Measurements from ENCODE around the gene FAAH.

The FAAH gene

DNA sequence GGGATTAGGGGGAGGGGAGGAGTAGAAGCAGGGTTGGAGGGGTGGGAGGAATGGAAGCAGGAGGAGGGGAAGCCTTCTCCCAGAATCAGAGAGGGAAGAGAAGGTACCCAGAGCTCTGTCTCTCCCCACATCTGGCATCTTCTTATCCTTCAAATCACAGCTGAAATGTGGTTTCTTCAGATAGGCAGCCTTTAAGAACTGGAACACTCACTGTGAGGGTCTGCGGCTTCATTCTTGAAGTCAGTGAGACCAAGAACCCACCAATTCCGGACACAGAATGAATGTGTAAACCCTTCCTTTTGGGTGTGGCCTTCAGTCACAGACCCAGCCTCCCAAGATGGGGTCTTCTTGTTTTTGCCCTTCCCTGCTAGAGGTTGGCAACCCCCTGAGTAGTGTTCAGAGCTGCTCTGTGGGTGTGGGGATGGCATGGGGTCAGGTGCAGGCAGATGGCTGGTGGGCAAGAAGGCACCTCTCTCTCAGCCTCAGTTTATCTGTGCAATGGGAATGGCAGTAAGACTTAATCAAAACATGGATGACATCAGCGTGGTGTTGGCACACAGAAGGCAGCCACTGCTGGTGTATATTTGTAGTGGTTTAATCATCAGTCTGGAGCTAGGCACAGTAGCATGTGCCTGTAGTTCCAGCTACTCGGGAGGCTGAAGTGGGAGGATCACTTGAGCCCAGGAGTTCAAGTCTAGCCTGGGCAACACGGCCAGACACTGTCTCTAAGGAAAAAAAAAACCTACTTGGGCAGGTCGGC, 7.2 kb downstream of the FAAH start:
- no peak for DNase-seq (ENCODE audit: low read depth)

DNA sequence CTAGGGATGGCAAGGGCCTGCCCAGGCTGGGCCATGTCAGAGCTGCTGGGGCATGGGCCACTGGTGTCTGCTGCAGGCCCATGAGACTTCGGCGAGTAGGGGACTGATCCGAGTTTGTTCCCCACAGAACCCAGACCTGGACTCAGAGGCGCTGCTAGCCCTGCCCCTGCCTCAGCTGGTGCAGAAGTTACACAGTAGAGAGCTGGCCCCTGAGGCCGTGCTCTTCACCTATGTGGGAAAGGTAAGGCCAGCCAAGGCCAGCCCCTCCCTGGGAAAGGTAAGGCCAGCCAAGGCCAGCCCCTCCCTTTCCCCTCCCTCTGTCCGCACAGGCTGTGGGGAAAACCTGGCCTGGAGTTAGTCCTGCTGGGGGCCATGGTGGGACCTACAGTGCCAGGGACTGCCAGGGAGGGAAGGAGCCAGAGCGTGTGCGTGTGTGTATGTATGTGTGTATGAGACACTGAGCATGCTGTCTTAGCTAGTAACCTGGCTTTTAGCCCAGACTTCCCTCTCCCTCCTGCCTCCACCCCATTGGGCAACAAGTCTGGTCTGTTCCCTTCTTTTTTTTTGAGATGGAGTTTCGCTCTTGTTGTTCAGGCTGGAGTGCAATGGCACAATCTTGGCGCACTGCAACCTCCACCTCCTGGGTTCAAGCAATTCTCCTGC, 8.0 kb downstream of the FAAH start:
- no peak for DNase-seq (ENCODE audit: low read depth)

DNA sequence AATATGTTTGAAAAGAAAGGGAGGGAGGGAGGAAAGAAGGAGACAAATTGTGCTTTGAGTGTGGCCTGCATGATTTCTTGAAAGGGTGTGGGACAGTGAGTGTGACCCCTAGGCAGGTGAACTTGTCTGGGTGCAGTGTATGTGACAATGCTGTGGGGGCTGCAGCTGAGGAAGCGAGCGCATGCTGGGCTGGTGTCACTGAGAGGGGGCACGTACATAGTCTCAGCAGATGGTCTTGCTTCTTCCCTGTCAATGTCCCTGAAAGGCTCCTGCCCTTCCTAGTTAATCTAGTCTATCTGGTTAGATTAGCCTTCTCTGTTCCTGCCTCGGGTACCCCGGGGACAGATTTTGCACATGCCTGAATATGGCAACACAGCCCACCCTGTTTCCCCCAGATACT, 9.8 kb downstream of the FAAH start:
- DNase-seq (ENCODE audit: low read depth) = no peak

- no peak for DNase-seq (ENCODE audit: low read depth)
Measured at GRCh38 chr1:46404482-46405196, 10.5 kb downstream of the FAAH start.

DNA sequence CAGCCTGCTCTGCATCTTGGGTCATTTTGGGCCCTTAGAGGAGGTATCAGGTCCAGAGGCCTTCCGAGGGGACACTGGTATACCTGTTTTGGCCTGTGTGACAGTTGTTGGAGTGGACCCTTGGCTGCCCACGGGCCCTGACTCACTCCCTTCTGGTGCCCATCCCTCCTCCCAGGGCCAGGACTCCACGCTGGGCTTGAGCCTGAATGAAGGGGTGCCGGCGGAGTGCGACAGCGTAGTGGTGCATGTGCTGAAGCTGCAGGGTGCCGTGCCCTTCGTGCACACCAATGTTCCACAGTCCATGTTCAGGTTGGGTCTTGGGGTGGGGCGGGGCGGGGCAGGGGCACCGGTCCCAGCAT, 11.1 kb downstream of the FAAH start:
- no peak for DNase-seq (ENCODE audit: low read depth)

- no peak for DNase-seq (ENCODE audit: low read depth)
Measured at GRCh38 chr1:46405724-46406123, 11.6 kb downstream of the FAAH start.

DNA sequence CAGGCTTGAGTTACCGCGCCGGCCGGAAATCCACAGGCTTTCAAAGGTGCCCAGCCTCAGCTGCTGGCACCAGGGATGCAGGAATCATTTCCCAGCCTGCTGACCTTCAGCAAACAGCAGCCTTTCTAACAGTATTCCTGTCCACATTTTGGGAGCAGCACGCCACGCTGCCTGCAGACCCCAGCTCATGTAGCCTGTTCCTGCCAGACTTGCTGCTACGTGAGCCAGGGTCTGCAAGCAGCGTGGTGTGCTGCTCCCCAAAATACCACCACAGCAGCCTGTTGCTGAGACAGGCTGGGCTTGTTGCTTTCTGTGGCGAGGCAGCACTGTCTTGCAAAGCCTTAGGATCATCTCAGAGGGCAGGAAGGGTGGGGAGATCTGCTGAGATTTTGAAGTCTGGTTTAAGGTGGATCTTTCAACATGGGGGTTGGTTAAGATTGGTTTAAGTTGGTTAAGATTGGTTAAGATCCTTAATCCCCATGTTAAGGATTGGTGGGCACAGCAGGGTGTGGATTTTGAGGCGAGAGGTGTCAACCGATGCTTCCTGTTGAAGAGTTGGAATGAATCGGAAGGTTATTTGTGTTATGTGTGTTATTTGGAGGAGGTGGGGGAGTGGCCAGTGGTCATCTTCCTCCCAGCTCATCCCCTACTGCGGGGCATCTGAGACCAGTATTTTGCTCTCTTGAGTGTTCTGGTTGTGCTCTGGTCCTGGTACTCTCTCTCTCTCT, 12.9 kb downstream of the FAAH start:
- DNase-seq (ENCODE audit: low read depth) = no peak

DNA sequence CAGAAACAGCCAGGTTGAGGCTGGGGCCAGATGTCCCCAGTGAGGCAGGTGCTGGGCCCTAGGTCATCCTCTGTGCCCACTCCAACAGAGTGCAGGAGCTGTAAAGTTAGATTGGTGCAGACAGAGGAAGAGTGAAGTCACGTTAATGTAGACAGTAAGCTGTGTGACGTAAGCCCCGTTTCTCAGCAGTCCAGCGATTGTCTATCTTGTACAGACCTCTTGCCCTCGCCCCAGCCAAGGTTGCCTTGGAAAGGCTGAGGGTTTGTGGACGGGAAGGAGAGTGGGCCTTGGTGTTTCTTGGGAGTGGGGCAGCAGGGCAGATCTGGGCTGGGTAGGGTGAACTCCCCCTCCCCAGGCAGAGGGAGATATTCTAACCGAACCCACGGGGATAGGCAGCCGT, 13.5 kb downstream of the FAAH start:
- DNase-seq (ENCODE audit: low read depth) = no peak

DNA sequence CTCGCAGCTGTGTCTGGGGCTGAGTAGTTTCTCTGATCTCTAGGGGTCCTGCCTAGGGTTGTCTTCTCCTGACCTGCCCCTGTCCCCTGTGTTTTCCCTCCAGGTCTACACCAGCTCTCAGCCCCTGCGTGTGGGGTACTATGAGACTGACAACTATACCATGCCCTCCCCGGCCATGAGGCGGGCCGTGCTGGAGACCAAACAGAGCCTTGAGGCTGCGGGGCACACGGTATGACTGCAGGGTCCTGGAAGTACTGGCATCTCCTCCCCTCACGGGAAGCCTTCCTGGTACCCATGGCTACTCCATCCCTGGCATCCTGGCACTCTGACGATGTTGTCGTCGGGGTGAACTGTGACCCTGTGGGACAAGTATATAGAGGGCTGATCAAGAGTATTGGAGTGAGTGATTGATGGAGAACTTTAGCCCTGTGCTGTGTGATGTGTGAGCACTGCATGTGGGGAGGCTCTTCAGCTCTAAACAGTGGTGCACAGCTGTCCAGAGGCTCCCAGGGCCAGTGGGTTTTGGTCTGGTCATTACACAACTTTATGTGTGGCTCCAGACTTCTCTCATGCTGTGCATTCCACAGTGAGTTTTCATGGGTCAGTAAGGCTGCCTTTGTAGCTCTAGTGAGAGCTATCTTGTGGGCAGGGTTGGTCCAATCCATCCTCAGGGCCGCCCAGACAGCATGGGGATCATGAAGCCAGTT, 14.4 kb downstream of the FAAH start:
- no peak for DNase-seq (ENCODE audit: low read depth)

DNA sequence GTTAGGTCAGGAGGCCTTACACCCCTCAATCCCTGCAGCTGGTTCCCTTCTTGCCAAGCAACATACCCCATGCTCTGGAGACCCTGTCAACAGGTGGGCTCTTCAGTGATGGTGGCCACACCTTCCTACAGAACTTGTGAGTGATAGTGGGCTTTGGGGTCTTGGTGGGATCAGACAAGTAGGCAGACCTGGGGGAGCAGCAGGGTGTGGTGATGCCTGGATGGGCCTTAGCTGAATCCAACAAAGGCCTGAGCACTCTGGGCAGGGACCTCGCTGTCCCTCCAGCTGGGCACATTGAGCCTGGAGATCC, 14.9 kb downstream of the FAAH start:
- no peak for DNase-seq (ENCODE audit: low read depth)

DNA sequence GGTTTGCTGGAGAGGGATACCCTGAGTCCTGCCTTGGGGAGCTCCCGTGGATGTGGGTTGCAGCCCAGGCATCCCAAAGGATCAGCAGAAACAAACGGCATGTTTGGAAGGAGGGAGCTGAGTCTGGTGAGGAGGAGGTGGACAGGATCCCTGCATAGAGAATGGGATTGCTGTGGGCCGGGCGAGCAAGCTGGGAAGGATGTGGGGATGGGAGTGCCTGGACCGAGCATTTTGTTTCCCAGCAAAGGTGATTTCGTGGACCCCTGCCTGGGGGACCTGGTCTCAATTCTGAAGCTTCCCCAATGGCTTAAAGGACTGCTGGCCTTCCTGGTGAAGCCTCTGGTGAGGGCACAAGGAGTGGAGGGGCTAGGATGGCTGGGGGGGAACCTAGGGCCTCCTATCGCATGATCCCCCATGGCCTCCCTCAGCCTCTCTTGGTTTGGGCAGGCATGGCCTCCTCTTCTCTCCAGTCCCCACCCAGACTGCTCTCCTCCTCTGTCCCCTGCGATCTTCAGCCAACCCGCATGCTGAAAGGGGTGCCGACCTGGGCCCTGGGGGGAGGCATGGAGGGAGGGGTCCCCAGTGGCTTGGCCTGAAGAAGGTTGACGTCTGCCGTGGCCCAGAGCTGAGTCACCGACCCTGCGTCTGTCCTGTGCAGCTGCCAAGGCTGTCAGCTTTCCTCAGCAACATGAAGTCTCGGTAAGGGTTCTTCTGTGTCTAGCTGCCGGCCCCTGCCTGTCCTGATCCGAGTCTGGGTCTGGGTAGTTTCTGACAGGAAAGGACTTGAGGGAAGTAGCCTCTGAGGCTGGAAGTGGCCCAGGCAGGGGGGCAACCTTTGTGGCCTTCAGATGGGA, 16.3 kb downstream of the FAAH start:
- no peak for DNase-seq (ENCODE audit: low read depth)

- no peak for DNase-seq (ENCODE audit: low read depth)
Measured at GRCh38 chr1:46411010-46411405, 16.9 kb downstream of the FAAH start.

DNA sequence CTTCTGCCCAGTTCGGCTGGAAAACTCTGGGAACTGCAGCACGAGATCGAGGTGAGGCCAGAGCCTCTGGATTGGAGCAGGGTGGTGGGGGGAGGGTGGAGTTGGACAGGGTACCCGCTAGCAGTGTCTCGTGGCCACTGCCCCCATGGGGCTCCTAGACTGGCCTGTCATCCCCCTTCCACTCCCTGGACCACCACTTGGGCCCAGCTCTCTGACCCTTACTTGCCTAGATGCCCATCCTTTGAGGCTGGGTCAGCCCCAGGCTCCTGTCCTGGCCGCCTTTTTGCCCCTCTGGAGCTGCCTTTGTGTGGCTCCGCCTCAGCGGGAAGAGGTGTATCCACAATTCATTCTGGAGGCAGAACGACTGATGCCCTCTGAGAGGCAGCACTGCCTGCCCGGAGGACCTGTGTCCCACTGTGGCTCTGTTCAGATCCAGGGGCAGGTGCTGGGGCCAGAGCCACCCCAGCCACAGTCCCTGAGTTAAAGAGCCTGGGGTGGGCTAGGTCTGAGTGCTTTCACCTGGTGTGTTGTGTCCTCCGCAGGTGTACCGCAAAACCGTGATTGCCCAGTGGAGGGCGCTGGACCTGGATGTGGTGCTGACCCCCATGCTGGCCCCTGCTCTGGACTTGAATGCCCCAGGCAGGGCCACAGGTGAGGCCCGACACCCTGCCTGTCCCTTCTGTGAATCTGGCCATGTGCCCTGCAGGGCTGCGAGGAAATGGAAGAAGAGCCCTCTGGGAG, 17.7 kb downstream of the FAAH start:
- DNase-seq (ENCODE audit: low read depth) = peak; percentile 8

DNA sequence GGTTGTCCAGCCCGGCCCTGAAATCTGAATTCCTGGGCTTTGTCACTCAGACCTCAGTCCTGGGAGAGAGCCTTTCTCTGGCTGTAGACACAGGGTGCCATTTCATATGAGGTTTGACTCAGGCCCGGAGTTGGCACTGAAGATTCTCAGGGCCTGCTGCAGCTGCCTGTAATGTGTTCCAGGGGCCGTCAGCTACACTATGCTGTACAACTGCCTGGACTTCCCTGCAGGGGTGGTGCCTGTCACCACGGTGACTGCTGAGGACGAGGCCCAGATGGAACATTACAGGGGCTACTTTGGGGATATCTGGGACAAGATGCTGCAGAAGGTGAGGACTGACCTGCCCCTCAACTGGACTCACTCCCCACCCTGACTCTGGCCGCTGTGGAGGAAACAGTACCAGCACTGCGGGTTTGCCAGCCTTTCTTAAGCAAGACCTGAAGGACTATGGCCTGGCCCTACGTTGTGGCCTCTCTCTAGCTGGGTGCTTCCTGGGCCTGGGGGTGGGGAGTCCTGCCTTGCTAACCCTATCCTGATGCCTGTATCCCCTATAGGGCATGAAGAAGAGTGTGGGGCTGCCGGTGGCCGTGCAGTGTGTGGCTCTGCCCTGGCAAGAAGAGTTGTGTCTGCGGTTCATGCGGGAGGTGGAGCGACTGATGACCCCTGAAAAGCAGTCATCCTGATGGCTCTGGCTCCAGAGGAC, 18.9 kb downstream of the FAAH start:
- DNase-seq (ENCODE audit: low read depth) = no peak

DNA sequence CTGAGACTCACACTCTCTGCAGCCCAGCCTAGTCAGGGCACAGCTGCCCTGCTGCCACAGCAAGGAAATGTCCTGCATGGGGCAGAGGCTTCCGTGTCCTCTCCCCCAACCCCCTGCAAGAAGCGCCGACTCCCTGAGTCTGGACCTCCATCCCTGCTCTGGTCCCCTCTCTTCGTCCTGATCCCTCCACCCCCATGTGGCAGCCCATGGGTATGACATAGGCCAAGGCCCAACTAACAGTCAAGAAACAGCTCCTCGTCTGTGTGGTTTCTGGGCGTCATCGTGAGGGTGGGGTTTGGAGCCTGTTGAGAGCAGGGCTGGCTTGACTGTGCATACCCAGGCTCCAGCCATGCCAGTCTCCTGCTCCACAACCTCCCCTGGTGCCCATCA, 19.5 kb downstream of the FAAH start:
- peak; percentile 7 for DNase-seq (ENCODE audit: low read depth)

GRCh38 chr1:46415514-46415913, 21.4 kb downstream of the FAAH start:
- no peak for DNase-seq (ENCODE audit: low read depth)

DNA sequence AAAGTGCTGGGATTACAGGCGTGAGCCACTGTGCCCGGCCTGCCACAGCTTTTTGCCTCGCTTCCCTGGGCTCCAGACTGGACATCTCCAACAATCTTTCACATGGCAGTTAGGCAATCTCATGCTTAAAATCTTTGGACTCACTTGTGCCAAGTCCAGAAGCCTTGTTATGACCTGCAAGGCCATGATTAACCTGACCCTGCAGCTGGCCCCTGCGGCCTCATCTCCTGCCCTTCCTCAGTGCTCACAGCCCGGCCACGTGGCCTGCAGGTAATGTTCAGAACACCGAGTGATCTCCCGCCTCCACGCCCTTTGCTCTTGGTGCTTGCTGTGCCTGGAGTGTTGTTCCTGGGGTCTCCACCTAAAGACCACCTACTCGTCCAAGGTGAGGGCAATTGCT, 24.9 kb downstream of the FAAH start:
- no peak for DNase-seq (ENCODE audit: low read depth)

DNA sequence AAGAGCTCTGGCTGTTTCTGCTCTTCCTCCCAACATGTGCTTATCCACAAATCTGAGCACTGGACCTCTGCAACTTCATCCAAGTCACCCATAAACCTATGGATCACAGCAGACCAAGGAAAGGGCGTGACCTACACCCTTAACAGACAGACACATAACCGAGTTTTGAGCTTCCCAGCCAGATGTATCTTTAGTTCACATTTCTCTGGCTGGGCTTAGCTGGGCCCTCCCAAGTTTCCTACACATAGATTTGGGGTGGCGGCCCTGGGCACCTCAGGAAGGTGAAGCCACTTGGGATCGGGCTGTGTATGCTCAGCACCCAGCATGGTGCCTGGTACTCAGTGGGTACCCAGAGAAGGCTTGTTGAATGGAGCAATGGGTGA, 26.4 kb downstream of the FAAH start:
- no peak for DNase-seq (ENCODE audit: low read depth)

GRCh38 chr1:46421739-46422138, 27.6 kb downstream of the FAAH start:
- no peak for DNase-seq (ENCODE audit: low read depth)

- DNase-seq (ENCODE audit: low read depth) = no peak
Measured at GRCh38 chr1:46422261-46422871, 28.2 kb downstream of the FAAH start.
